Mucosa of descending colon (tissue), 3 donors: ENCODE measurements around the gene TTC12. TPM values are rescaled to one million over a fixed set of nuclear protein-coding genes. Genes with fewer than 3 reads are reported as not detected.
A peak's percentile ranks its signal among the peaks of the same experiment; 100 is the strongest.

Experiments used
- ATAC-seq: fragments of 200-7000 bp; cut with Tn5 transposase; one replicate; pipeline ENCODE4 v1.9.1; 2020; ENCODE audit warnings: mild to moderate bottlenecking, moderate library complexity
- DNase-seq, 3 donors: peaks; one replicate each; pipeline ENCODE4 v3.0.0-alpha.2; 2020
- H3K36me3 ChIP-seq: fragments of 200-600 bp; one replicate; pipeline ENCODE4 v1.8.0; 2021; ENCODE audit warnings: low read depth, mild to moderate bottlenecking
- H3K4me1 ChIP-seq: fragments of 200-600 bp; one replicate; pipeline ENCODE4 v1.8.0; 2021; ENCODE audit warnings: low read depth, mild to moderate bottlenecking
- H3K4me3 ChIP-seq: fragments of 200-600 bp; one replicate; pipeline ENCODE4 v1.8.0; 2021; ENCODE audit warnings: mild to moderate bottlenecking
- H3K9me3 ChIP-seq: fragments of 200-600 bp; one replicate; pipeline ENCODE4 v1.8.0; 2021; ENCODE audit warnings: mild to moderate bottlenecking
- intact Hi-C, 2 donors: fragments of 100-400 bp; cut with DNase I in 1 of 2; cut with micrococcal nuclease in 1 of 2; formaldehyde crosslinking; loops; one replicate each; pipeline versions ENCODE4 v1.11.0 to v1.11.1; 2022; cut with DNase I, micrococcal nuclease
- total RNA-seq, 3 donors: library from RNA; stranded (reverse); fragmentation: NEBNext Ultra II Directional in 2 of 3; extraction: Animal tissue kit (Norgen Biotek cat#: 25700) in 2 of 3; gene quantifications; one replicate each; pipeline versions ENCODE4 v1.2.1 to v1.2.4, GENCODE V29; 2021 to 2023
- TF ChIP-seq, protein P1 (sequence below): fragments of 200-600 bp; IDR thresholded peaks from one replicate; pipeline ENCODE4 v1.8.0; 2022; ENCODE audit warnings: antibody characterized with exemption, mild to moderate bottlenecking
- donor health status: DM: no; HTN: no; CAD: no; lungs with moderate emphysema.
- donor health status: DM: no; HTN: no; CAD: no.
- donor health status: DM: no; HTN: yes; CAD: no.

Gene TTC12
- total RNA-seq, 3 donors from 2014 or later, result 13.5 to 20.7 (median 16.6) TPM

GRCh38 chr11:113382121-113382520 is 67.7 kb downstream of the TTC12 start:
- H3K4me3 ChIP-seq, result no peak overlapping the region
- intact Hi-C loops, result no loop called here
- H3K4me1 ChIP-seq, result no peaks in the 10 kb centered on the region
- H3K36me3 ChIP-seq, result no peaks in the 10 kb centered on the region
- no peak for ATAC-seq
- no peaks in the 10 kb centered on the region for H3K9me3 ChIP-seq
- TF ChIP-seq, protein P1, sequence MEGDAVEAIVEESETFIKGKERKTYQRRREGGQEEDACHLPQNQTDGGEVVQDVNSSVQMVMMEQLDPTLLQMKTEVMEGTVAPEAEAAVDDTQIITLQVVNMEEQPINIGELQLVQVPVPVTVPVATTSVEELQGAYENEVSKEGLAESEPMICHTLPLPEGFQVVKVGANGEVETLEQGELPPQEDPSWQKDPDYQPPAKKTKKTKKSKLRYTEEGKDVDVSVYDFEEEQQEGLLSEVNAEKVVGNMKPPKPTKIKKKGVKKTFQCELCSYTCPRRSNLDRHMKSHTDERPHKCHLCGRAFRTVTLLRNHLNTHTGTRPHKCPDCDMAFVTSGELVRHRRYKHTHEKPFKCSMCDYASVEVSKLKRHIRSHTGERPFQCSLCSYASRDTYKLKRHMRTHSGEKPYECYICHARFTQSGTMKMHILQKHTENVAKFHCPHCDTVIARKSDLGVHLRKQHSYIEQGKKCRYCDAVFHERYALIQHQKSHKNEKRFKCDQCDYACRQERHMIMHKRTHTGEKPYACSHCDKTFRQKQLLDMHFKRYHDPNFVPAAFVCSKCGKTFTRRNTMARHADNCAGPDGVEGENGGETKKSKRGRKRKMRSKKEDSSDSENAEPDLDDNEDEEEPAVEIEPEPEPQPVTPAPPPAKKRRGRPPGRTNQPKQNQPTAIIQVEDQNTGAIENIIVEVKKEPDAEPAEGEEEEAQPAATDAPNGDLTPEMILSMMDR, result no peak
- DNase-seq, result no peak

GRCh38 chr11:113384551-113384950 is 70.2 kb downstream of the TTC12 start:
- intact Hi-C loops, result no loop called here
- TF ChIP-seq, protein P1, result no peak
- Histone ChIP-seq H3K4me1 (peaks cover 9% of the 10 kb centered on the region), H3K36me3 (no peaks in the 10 kb centered on the region), H3K4me3 (no peak overlapping the region), H3K9me3 (no peaks in the 10 kb centered on the region)
- DNase-seq, result no peak
- no peak for ATAC-seq

DNA sequence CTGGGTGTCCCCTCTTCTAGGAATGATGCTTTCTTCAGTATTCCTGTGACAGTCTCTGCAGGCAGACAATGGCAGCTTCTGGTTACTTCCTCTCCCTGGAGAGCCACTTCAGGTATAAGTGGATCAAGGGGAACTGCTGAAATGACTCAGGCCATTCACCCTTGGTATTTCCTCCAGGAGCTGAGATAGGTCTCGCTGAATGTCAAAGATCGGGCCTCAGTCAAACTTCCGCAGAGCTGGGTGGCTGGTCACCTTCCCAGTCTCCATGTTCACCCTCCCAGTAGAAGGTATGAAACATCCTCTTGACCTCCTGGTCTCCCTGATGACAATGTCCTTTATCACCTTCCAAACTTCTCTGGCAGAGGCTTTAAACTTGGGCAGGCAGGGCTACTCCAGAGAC is 71.4 kb downstream of the TTC12 start:
- DNase-seq (no peak), ATAC-seq (no peak)
- Histone ChIP-seq H3K36me3 (no peaks in the 10 kb centered on the region), H3K4me1 (peaks cover 9% of the 10 kb centered on the region), H3K9me3 (no peaks in the 10 kb centered on the region), H3K4me3 (no peak overlapping the region)
- TF ChIP-seq, protein P1, result no peak
- intact Hi-C loops, result no loop called here

- intact Hi-C loops, result no loop called here
- no peak for ATAC-seq
- TF ChIP-seq, protein P1, result no peak
- Histone ChIP-seq H3K9me3 (no peaks in the 10 kb centered on the region), H3K4me1 (peaks cover 9% of the 10 kb centered on the region), H3K4me3 (no peak overlapping the region), H3K36me3 (no peaks in the 10 kb centered on the region)
- DNase-seq, result no peak
Observed at GRCh38 chr11:113386866-113387265, 72.5 kb downstream of the TTC12 start.

- peak in 2 of 3 donors; percentile 35 to 48 for DNase-seq
- ATAC-seq, result peak; percentile 85
- intact Hi-C loops, result no loop called here
- Histone ChIP-seq H3K36me3 (no peaks in the 10 kb centered on the region), H3K9me3 (no peaks in the 10 kb centered on the region), H3K4me3 (no peak within 1 kb of the TSS), H3K4me1 (peaks cover 9% of the 10 kb centered on the region)
- TF ChIP-seq, protein P1, result peak; percentile 12
Observed at GRCh38 chr11:113387605-113388211, 73.3 kb downstream of the TTC12 start, which contains the start of gene ANKK1. Gene ANKK1 (plus strand): TSS chr11:113387779. CDS start chr11:113387885, 106 bp downstream.
